Activated CD4-positive, alpha-beta T cell treated with anti-CD3 and anti-CD28 coated beads for 48 hours (primary cell): ENCODE results near the gene SLC51B.
A peak's percentile ranks its signal among the peaks of the same experiment; 100 is the strongest.
"Not testable (repeated sequence)": the region's sequence is repeated elsewhere in the genome, so short reads cannot be mapped to it uniquely, and the experiment has no call there.

Experiments used
- DNase-seq: peaks from one replicate; pipeline ENCODE4 v3.0.0-alpha.2; 2020

The SLC51B gene

GRCh38 chr15:65067317-65067644 is 22.1 kb downstream of the SLC51B start:
- DNase-seq, result no peak

- no peak for DNase-seq
Observed at GRCh38 chr15:65067645-65068402, 22.6 kb downstream of the SLC51B start, which contains the start of gene RASL12. Gene RASL12 (minus strand): TSS chr15:65067991. CDS start chr15:65067835, 156 bp downstream.

GRCh38 chr15:65068403-65068788 is 23.2 kb downstream of the SLC51B start:
- no peak for DNase-seq

GRCh38 chr15:65069179-65069578 is 24.0 kb downstream of the SLC51B start:
- no peak for DNase-seq

- DNase-seq, result no peak
Observed at GRCh38 chr15:65069779-65070546, 24.8 kb downstream of the SLC51B start.

GRCh38 chr15:65071381-65071811 is 26.2 kb downstream of the SLC51B start:
- no peak for DNase-seq

- no peak for DNase-seq
Observed at GRCh38 chr15:65072027-65072426, 26.8 kb downstream of the SLC51B start.

GRCh38 chr15:65072617-65073016 is 27.4 kb downstream of the SLC51B start:
- no peak for DNase-seq

- DNase-seq, result not testable (repeated sequence)
Observed at GRCh38 chr15:65074946-65075345, 29.8 kb downstream of the SLC51B start.

- DNase-seq, result not testable (repeated sequence)
Observed at GRCh38 chr15:65075607-65076395, 30.6 kb downstream of the SLC51B start.

GRCh38 chr15:65076486-65077290 is 31.5 kb downstream of the SLC51B start, which contains the start of gene KBTBD13:
Gene KBTBD13 (plus strand): TSS chr15:65076746. CDS start chr15:65076816, 70 bp downstream.
- no peak for DNase-seq

- no peak for DNase-seq
Observed at GRCh38 chr15:65077291-65077980, 32.2 kb downstream of the SLC51B start.

- peak; percentile 75 for DNase-seq
Observed at GRCh38 chr15:65077981-65078352, 32.8 kb downstream of the SLC51B start.

- DNase-seq, result no peak
Observed at GRCh38 chr15:65079580-65079979, 34.4 kb downstream of the SLC51B start.

- no peak for DNase-seq
Observed at GRCh38 chr15:65081270-65081669, 36.1 kb downstream of the SLC51B start.

- peak; percentile 51 for DNase-seq
Observed at GRCh38 chr15:65081758-65082157, 36.6 kb downstream of the SLC51B start.

- peak; percentile 28 for DNase-seq
Observed at GRCh38 chr15:65082303-65082953, 37.2 kb downstream of the SLC51B start.

GRCh38 chr15:65083262-65083701 is 38.1 kb downstream of the SLC51B start:
- DNase-seq, result no peak

- DNase-seq, result no peak
Observed at GRCh38 chr15:65084500-65085206, 39.5 kb downstream of the SLC51B start.

- DNase-seq, result no peak
Observed at GRCh38 chr15:65085207-65085753, 40.1 kb downstream of the SLC51B start.
